Natural killer cell (primary cell): ENCODE results near the gene YARS2. TPM values are rescaled to one million over a fixed set of nuclear protein-coding genes. Genes with fewer than 3 reads are reported as not detected.
"Not testable (repeated sequence)": the region's sequence is repeated elsewhere in the genome, so short reads cannot be mapped to it uniquely, and the experiment has no call there.

Experiments
- ATAC-seq, 3 donors: fragments of 150-1000 bp in 2 of 3; fragments of 200-7000 bp in 1 of 3; cut with Tn5 transposase; 1 replicate in 1 of 3; 2 replicates in 2 of 3; pipeline ENCODE4 v1.10.0; 2021; ENCODE audit warnings: mild to moderate bottlenecking in 2 of 3, moderate library complexity in 2 of 3
- DNase-seq, 2 donors: peaks; one replicate each; pipeline versions ENCODE4 v3.0.0 to v3.0.0-alpha.2; 2013 to 2021; ENCODE audit warnings: mixed read lengths in 1 of 2
- H3K27ac ChIP-seq: one replicate; pipeline ENCODE4 v1.5.1; 2013; ENCODE audit warnings: mild to moderate bottlenecking, low read length
- H3K27me3 ChIP-seq: one replicate; pipeline ENCODE4 v1.6.1; 2013; ENCODE audit warnings: low read length; ENCODE audit not compliant: control insufficient read depth, insufficient read depth
- H3K36me3 ChIP-seq: one replicate; pipeline ENCODE4 v1.6.1; 2013; ENCODE audit warnings: low read length; ENCODE audit not compliant: control insufficient read depth, insufficient read depth
- H3K4me1 ChIP-seq: one replicate; pipeline ENCODE4 v1.6.1; 2013; ENCODE audit warnings: low read length; ENCODE audit not compliant: control insufficient read depth, insufficient read depth
- H3K4me3 ChIP-seq: one replicate; pipeline ENCODE4 v1.5.1; 2013; ENCODE audit warnings: low read length
- H3K9me3 ChIP-seq: one replicate; pipeline ENCODE4 v1.6.1; 2013; ENCODE audit warnings: low read length; ENCODE audit not compliant: control insufficient read depth, insufficient read depth
- H3K27ac Mint-ChIP-seq, 2 donors: one replicate each; pipeline ENCODE4 v1.8.0; 2022; ENCODE audit warnings: mild to moderate bottlenecking in 2 of 2, mixed read lengths in 2 of 2, moderate library complexity in 1 of 2
- H3K27me3 Mint-ChIP-seq, 2 donors: one replicate each; pipeline ENCODE4 v1.8.0; 2022; ENCODE audit warnings: low read depth in 2 of 2, mixed read lengths in 2 of 2
- H3K36me3 Mint-ChIP-seq: one replicate; pipeline ENCODE4 v1.8.0; 2022; ENCODE audit warnings: mixed read lengths
- H3K4me1 Mint-ChIP-seq, 2 donors: one replicate each; pipeline ENCODE4 v1.8.0; 2022; ENCODE audit warnings: mixed read lengths in 2 of 2
- H3K4me3 Mint-ChIP-seq: one replicate; pipeline ENCODE4 v1.8.0; 2022; ENCODE audit warnings: mild to moderate bottlenecking, moderate library complexity, mixed read lengths
- H3K9me3 Mint-ChIP-seq, 2 donors: one replicate each; pipeline ENCODE4 v1.8.0; 2022; ENCODE audit warnings: mixed read lengths in 2 of 2
- CTCF ChIP-seq: fragments of 200-600 bp; IDR thresholded peaks from one replicate; pipeline ENCODE4 v1.8.0; 2022; ENCODE audit warnings: antibody characterized with exemption
- WGBS: methylation state at CpG from one replicate; pipeline ENCODE4 v1.1.7; 2013; ENCODE audit warnings: missing lambda C conversion rate; ENCODE audit not compliant: insufficient coverage; 5-methylcytosine and 5-hydroxymethylcytosine counted together
- intact Hi-C: fragments of 100-400 bp; cut with micrococcal nuclease; formaldehyde crosslinking; loops from one replicate; pipeline ENCODE4 v1.14.2; 2022
- total RNA-seq, 4 donors: library from RNA; stranded (reverse); fragments of 120-200 nt in 1 of 4; gene quantifications; one replicate each; pipeline versions ENCODE4 v1.2.3 to v1.2.4, GENCODE V29; 2013 to 2022

YARS2 gene
- total RNA-seq, 3 donors from 2014 or later (not counting 1 experiment from before 2014, with no cell fraction given): 9.2 to 15.9 (median 9.3) TPM

DNA sequence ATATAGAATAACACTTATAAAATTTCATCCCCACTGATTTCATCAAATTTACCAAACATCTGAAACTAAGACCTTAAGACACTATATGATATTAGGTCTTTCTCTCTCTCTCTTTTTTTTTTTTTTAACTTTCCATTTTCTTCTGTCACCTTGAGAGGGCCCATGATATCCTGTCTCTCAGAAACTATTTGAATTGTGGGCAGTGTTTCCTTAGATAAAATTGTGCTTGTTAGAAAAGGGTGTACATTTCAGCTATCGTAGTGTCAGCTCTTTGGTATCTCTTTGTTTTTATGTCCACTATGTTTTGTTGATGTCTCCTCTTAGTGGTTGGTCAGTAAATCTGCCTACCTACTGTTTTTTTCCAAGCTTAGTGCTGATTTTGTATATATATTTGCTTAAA is 52.8 kb downstream of the YARS2 start:
- DNase-seq (no peak), ATAC-seq (no peak)
- H3K27ac ChIP-seq: no peak overlapping the region
- no peak overlapping the region for H3K27ac Mint-ChIP-seq
- peaks cover 6% of the 10 kb centered on the region for H3K36me3 ChIP-seq
- no peaks in the 10 kb centered on the region for H3K36me3 Mint-ChIP-seq
- H3K27me3 Mint-ChIP-seq: no peaks in the 10 kb centered on the region
- intact Hi-C loops: no loop called here
- WGBS: no CpG with 5 or more reads among the region's 1 CpG
- no peak for TF ChIP-seq CTCF
- no peak overlapping the region for H3K4me3 ChIP-seq
- no peaks in the 10 kb centered on the region for H3K9me3 ChIP-seq
- no peaks in the 10 kb centered on the region for H3K27me3 ChIP-seq
- no peaks in the 10 kb centered on the region for H3K4me1 ChIP-seq
- H3K4me1 Mint-ChIP-seq: peaks cover 11 to 17% of the 10 kb centered on the region in 2 donors
- no peak overlapping the region for H3K4me3 Mint-ChIP-seq
- no peaks in the 10 kb centered on the region for H3K9me3 Mint-ChIP-seq

- intact Hi-C loops: no loop called here
- H3K27ac ChIP-seq: no peak overlapping the region
- H3K9me3 Mint-ChIP-seq: no peaks in the 10 kb centered on the region
Observed at GRCh38 chr12:32702473-32702872, 53.2 kb downstream of the YARS2 start.

GRCh38 chr12:32699437-32699836 is 56.3 kb downstream of the YARS2 start:
- not testable (repeated sequence) for H3K27me3 Mint-ChIP-seq, H3K9me3 Mint-ChIP-seq
- 81% methylated on average over 7 of the region's 8 CpGs for WGBS

More at GRCh38 chr12:32702473-32702872, 53.2 kb downstream of the YARS2 start:
- no peak overlapping the region for H3K4me3 Mint-ChIP-seq
- no peak for ATAC-seq
- Histone ChIP-seq H3K9me3 (no peaks in the 10 kb centered on the region), H3K4me3 (no peak overlapping the region), H3K27me3 (no peaks in the 10 kb centered on the region), H3K4me1 (no peaks in the 10 kb centered on the region), H3K36me3 (peaks cover 6% of the 10 kb centered on the region)
- no peak for DNase-seq
- no peak overlapping the region for H3K27ac Mint-ChIP-seq
- no peak for TF ChIP-seq CTCF
- H3K27me3 Mint-ChIP-seq: no peaks in the 10 kb centered on the region
- H3K4me1 Mint-ChIP-seq: peaks cover 11 to 22% of the 10 kb centered on the region in 2 donors
- H3K36me3 Mint-ChIP-seq: no peaks in the 10 kb centered on the region

GRCh38 chr12:32698285-32698684 is 57.4 kb downstream of the YARS2 start:
- Histone ChIP-seq H3K4me3 (no peak overlapping the region), H3K27me3 (no peaks in the 10 kb centered on the region), H3K4me1 (no peaks in the 10 kb centered on the region), H3K27ac (no peak overlapping the region), H3K9me3 (no peaks in the 10 kb centered on the region), H3K36me3 (no peaks in the 10 kb centered on the region)
- ATAC-seq: no peak
- intact Hi-C loops: no loop called here
- no peaks in the 10 kb centered on the region for H3K27me3 Mint-ChIP-seq
- H3K4me3 Mint-ChIP-seq: no peak overlapping the region
- DNase-seq: no peak
- 85% methylated on average over 1 of the region's 2 CpGs for WGBS
- no peak for TF ChIP-seq CTCF
- no peaks in the 10 kb centered on the region for H3K36me3 Mint-ChIP-seq
- no peak overlapping the region for H3K27ac Mint-ChIP-seq
- H3K9me3 Mint-ChIP-seq: no peaks in the 10 kb centered on the region
- H3K4me1 Mint-ChIP-seq: peaks cover 17 to 30% of the 10 kb centered on the region in 2 donors

More at GRCh38 chr12:32699437-32699836, 56.3 kb downstream of the YARS2 start:
- intact Hi-C loops, H3K4me3 Mint-ChIP-seq, H3K9me3 ChIP-seq, ATAC-seq, H3K36me3 Mint-ChIP-seq, H3K4me1 ChIP-seq, DNase-seq, H3K27ac Mint-ChIP-seq, H3K4me3 ChIP-seq, H3K27me3 ChIP-seq, H3K36me3 ChIP-seq, H3K27ac ChIP-seq: not testable (repeated sequence)
- H3K4me1 Mint-ChIP-seq: peaks cover 9 to 22% of the 10 kb centered on the region in 2 donors
